ENCODE measurements around the gene SH3GL2.

- TF ChIP-seq CTCF (IDR thresholded peaks at IDR 0.05) = no peak
- TF ChIP-seq POLR2A (IDR thresholded peaks at IDR 0.05) = no peak
These were observed 30.6 kb downstream of the SH3GL2 start for GRCh38 chr9:17609312-17610005.
